Measurements from ENCODE around the gene KRT80.

The KRT80 gene

DNA sequence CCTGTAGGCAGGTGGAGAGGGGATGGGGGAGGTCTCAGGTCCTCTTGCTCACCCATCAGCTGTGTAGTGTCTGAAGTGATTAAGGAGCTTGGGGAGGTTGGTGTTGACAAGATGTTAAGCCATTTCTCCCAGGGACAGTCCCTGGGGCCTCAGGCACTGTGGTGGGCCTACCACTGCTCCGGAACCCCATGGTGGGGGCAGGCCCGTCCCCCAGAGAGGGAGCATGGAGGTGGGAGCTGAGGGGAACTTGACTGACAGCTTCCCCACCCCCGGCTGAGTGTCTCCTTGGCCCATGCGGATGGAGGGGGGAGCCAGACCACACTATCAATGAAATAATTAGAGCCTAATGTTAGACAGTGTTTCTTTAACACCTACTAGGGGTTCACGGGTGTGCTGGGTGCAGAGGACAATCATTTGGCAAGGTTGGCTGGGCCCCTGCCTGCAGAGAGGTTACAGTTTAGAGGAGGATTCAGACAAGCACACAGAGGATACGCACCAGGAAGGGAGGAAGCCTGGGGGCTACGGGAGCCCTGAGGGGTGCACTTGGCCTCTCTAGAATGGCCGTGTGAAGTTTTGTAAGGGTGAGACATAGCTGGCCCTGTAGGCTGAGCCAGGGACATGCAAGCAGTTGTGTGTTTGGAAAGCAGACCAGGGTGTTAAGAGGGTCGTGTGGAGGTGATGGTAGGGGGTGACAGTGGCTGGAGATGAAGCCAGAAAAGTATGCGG is 19.3 kb upstream of the KRT80 start:
- DNase-seq (ENCODE audit: low read depth), result no peak

DNA sequence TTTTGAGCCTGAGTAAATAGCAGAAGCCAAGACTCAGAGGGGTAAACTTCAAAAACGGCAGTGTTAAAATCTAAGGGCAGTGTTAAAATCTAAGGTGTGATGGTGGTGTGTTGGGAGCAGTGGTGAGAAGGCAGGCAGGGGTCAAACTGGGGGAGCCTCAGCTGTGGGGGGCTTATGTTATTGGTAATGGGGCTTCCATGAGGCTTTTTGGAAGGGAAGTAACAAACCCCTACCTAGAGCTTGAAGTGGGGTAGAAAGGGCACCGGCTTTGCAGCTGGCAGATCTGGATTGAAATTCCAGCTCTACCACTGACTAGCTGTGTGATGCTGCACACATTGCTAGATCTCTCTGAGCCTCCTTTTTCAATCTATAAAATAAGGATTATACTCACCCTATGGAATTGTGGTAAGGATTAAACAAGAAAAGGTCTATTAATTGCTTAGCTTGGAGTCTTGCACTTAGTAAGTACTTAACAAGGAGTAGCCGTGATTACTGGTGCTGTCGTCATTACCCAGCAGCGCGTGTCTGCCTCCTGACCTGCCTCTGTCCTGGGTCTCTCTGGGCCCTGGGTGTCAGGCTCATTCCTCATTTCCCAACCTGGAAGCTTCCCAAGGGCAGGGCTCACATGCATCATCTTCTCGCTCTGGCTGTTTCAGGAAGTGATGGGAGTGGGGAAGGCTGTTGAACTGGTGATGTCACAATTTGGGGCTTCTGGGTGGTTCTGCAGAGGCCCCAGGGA is 18.5 kb upstream of the KRT80 start:
- DNase-seq (ENCODE audit: low read depth), result no peak

DNA sequence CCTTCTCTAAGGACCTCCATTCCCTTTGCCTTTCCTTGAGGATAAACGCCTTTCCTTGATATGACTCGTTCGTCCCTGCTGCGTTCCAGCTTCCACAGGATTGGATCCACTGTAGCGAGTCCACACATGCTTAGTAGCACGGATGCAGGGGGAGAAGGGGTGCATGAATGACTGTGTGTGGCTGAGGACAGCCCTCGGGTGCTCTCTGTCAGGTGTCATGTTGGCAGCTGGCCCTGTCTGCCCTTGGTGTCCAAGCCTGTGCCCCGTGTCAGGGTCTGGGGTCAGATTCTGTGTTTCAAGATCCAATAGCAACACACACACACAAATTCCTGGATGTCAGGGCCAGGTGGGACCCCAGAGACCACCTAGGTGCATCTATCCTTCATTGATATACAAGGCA is 17.5 kb upstream of the KRT80 start:
- DNase-seq (ENCODE audit: low read depth), result no peak

DNA sequence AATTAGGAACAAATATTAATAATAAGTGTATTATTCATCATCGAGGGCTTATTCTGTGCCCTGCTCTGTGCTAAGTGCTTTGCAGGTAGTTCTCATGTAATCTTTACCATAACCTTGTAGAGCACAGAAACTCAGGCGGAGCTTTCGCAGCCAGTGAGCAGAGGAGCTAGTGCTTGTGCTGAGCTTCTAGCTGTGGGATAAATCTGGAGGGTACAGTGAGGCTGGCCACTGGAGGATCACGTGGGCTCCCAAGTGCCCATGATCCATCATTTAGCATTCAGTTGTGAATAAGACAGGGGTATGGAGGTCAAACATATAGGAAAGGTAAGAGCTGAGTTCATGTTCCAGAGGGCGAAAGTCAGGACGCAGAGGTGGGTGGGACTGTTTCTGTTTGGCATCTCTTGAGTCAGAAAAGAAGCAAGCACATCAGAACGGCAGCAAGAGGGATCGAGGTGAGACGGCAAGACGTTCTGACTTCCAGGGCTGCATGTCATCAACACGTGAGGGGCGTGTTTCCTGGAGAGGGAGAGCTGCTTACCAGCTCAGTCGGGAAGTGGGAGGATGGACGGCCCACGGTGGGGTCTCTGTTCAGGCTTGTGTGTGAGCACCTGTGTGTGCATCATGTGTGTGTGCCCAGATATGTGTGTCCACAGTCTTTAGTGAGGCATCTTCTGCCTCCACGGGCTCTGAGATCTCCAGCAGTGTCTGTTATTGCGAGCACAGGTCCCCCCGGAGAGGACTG is 16.8 kb upstream of the KRT80 start:
- DNase-seq (ENCODE audit: low read depth), result no peak

DNA sequence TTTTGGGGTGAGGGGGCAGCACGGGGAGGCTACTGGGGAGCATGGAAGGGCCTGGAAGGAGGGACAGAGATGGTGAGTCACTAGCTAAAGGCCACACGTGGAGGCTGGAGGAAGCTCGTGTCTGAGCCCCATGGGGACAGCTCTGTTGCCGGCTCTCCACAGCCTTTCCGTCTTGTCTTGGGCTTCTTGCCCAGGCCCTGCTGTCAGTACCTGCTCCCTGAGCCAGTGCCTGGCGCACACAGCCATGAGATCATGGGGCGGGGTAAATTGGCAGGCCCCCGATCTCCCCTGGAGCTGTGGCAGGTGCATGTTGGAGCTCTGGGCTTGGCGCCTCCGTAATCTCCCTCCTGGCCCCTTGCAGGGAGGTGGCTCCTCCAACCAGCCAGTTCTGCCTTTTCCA is 16.1 kb upstream of the KRT80 start:
- DNase-seq (ENCODE audit: low read depth), result no peak

DNA sequence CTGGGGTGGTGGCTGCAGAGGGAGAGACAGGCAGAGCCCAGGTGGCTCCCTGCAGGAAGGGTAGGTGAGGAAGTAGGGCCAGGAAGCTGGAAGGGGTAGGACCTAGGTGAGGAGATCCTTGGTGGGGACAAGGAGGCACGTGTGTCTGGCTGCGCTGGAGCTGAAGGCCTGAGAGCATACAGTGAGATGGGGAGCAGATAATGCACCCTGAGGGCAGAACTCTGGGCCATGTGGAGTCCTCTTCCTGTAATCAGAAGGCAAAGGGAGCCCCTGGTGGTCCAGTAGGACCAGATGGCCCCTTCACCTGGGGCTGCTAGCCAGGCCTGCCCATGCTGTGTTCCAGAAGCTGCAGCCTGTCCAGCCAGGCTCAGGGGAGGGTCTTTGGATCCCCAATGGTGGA is 15.3 kb upstream of the KRT80 start:
- DNase-seq (ENCODE audit: low read depth), result no peak

DNA sequence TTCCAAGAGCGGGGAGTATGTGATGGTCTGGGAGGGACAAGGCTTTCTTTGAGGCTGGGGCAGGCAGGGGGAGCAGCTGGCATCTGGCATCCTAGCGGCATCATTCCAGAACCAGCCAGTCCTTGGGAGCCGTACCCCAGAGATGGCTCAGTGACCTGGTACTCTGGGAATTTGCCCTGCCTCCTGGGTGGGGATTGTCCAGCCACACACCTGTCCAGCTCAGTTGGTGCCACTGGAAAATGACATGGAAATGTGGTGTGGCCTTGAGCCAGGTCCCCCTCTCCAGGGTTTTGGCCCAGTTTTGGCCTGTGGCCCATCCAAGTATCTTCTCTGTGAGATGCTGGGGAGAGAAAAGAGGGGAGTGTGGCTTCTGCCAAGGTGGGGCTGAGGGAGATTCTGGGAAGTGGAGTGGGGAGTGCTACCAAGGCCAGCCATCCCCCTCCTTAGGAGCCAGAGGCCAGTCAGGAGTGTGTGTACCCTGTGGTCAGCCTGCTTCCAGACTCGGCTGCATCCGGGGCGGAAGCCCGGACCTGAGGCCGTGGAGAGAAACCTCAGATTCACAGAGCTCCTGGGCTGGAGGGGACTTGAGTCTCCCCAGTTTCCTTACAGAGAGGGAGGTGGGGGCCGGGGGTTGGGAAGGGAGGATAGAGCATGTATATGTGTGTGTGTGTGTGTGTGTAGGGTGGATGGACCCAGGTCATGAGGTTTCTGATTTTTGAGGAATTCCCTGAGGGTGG is 14.7 kb upstream of the KRT80 start:
- DNase-seq (ENCODE audit: low read depth), result no peak

DNA sequence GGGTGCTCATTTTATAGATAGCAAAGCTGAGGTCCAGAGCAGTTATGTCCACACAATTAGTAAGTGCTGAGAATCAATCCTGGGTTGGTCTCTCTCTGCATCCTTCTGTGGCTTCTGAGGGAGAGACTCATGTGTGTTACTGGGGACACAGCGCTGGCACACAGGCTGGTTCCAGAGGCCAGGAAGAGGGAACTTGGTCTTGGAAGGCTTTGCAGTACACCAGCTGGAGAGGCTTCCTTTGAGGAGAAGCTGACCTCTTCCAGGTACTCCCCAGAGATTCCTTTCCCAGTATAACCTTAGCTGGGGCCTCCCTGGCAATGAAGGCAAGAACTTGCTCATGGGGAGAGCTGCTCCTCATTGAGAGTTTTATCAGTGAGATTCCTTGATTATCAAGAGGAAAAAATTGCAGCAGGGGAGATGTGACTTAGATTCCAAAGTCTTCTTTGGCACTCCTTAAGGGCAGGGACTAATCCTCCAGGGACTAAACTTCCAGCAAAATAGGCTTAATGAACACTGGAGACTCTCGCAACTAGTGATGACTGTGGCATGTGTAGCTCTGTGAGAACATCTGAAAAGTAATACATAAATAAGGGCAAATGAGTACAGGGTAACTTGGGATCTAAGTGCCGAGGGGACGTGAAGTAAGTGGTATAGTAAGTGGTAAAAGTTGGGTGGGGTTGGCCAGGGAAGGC is 13.9 kb upstream of the KRT80 start:
- DNase-seq (ENCODE audit: low read depth), result no peak

DNA sequence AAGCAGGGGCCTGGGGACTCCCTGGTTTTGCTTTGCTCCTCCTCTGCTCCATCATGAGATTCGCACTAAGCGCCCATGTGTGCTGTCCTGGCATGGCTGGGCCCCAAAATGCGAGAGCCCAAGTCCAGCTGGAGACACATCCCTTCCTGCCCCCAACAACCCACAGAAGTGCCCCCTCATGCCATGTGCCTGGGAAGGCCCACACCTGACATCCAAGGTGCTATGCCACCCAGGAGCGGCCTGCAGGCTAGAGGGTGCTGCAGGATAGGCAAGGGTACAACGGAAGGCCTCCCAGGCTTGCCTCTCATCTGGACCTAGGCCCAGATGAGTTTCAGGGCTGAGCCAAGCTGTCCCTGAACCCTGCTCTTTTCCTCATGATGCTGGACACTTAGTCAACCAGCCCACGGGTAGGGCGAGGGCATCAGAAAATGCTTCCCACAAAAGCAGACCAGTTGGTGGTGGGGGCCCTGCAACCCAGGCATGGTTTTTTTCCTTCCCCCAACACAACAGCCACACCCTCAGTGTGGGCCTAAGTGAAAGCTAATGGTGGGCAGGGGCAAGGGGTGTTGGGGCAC is 13.2 kb upstream of the KRT80 start:
- no peak for DNase-seq (ENCODE audit: low read depth)

DNA sequence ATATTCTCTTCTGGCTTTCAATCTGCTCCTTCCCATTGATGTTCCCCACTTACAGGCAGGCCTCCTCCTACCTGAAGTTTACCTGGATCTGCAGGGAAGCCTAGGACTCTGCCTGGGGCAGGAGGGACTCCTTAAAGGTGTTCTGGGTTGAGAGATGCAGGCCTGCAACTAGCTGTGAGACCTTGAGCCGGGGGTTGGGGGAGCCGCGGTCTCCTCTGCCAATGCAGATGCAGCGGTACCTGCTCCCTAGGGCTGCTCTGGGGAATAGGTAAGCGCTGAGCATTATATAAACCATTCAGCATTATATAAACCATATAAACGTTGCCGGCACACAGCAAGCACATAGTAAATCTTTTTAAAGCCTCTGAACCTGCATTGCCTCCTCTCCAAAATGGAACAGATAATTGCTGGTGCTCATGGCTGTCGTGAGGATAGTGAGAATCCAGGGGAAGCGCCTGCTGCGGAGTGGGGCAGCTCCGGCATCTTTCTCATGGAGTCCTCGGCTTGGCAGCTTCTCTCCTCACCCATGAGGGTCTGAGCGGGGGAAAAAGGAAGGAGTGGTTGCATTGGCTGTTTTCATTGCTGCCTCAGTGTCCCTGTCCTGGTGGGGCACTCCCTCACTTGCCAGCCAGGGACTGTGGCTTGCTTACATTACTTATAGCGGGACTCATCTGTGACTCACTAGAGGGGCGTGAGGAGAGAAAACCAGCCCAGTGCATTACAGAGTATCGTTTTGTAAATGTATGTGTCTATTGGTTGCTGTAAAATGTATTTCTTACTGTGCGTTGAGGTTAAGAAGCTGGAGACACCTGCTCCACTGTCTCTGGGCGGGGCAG is 12.5 kb upstream of the KRT80 start:
- no peak for DNase-seq (ENCODE audit: low read depth)

DNA sequence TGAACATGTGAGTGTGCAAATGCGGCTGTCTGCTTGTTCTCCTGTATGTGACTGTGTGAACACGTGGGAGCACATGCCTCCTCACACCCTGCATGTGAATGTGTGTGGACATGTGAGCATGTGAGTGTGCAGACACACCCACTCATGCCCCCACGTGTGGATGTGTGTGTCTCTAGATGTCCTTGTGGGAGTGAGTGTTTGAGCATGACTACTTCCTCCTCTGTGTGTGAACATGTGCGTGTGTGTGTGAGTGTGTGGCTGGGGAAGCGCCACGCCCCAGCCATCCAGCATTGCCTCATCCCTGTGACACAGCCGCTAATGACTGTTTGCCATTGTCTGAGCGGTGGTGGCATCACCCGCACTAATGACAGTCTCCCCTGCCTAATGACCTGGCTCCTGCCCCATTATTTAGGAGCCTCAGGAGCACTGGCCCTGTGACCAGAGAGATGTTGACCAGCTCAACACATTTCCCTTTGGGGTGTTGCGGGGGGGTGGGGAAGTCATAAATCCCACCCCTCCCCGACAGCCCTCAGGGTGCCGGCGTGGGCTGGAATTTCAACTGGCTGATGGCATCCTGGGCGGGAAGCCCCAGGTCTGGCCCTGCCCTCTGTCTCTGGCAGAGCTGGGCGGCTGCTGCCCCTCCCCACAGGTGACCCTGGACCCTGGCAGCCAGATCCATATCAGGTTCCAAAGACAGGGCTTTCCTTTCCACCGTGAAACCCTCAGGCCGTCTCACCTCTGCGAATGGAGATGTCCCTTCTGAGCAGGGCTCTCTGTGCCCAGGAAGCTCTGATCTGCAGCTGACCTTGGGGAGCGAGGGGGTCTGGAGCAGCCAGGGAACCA is 11.5 kb upstream of the KRT80 start:
- no peak for DNase-seq (ENCODE audit: low read depth)

DNA sequence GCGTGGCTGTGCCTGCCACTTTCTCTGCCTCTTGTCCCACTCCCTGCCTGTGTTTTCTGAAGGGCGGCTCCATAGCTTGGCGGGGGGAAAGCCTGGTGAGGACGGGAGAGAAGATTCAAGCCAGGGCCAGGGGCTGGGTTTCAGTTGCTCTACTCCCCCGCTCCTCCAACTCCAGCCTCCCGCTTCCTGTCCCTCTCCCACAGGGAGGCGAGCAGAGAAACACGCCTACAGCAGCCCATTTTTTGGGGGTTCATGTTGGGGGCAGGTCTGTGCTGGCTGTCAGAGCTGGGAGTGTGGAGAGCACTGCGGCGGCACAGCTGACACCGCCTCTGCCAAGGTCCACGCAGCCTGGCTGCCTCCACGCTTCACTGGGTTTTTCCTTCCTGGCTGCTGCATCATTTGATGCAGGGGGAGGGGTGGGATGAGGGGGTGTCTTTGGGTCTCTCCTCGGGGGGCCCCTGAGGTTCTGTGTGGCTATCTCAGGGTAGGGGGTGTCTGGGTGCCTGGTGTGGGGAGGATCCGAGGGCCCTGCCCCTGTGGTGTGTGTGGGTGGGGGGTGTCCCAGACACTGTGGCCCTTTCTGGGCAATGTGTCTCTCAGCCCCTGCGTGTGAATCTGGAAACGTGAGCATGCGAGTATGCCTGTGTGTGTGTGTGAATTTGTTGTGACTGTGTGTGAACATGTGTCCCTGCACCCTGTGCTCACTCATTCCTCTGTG is 10.7 kb upstream of the KRT80 start:
- DNase-seq (ENCODE audit: low read depth), result no peak

DNA sequence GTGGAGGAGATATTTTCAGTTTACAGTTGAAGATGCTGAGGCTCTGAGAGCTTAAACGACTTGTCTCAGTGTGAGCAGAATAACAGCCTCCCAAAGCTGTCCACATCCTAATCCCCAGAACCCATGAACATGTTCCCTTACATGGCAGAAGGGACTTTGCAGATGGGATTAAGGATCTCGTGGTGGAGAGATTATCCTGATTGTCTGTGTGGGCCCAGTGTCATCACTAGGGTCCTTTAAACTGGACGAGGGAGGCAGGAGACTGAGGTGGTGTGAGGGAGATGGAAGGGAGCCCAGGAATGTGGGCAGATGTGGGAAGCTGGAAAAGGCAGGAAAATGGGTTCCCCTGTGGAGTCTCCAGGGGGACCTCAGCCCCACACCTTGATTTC is 9.6 kb upstream of the KRT80 start:
- DNase-seq (ENCODE audit: low read depth), result no peak

DNA sequence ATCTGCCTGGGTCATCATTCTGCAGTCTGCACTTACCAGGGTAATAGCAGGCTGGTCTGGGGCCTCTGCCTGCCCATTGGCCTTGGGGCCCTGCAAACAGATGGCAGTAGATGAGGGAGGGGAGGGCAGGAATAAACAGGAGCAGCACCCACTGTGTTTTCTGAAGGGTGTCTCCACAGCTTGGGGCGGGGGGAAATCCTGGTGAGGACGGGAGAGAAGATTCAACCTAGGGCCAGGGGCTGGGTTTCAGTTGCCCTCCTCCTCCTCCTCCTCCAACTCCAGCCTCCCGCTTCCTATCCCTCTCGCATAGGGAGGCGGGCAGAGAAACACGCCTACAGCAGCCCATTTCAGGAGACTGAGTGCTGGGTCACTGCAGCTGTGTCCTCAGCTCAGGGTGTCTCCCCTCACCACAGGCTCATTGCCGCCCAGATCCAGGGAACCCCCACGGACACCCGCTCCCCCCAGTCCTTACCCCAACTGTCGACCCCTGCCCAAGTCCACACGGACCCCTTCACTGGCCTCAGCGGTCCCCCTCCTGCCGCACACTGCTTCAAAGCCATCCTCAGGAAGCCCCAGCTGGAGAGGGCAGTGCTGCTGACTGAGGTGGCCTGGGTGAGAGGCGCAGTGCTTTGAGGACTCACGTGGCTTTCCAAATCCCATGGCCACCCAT is 9.1 kb upstream of the KRT80 start:
- DNase-seq (ENCODE audit: low read depth), result no peak

DNA sequence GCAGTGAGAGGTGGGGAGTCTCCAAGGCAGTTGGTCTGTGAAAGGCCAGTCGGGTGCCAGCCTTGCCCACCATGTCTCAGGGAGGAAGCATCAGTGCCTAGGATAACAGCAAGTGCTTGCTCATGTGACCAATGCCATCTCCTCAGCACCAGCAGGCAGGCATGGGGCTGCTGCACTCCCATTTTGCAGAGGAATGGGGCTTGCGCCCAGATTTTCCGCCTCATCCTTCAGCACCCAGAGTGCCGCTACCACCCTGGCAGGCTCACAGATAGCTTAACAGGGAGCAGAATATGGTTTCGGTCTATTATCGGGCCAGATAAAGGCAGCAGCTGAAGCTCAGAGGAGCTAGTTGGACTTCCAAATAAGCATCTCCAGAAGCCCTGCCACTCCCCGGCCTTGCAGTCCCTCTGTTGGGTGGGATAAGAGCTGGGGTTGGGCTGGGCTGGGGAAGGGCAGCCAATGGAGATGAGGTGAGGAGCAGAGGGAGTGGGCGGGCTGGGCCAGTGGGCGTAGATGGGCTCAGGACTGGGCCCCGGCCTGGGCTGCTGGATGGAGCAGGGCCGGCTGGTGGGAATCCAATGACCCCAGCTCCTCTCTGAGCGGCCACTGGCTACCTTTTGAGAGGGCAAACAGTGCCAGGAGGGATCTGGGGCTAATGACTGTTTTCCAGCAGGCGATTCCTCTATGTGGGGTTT is 8.4 kb upstream of the KRT80 start:
- DNase-seq (ENCODE audit: low read depth), result no peak

DNA sequence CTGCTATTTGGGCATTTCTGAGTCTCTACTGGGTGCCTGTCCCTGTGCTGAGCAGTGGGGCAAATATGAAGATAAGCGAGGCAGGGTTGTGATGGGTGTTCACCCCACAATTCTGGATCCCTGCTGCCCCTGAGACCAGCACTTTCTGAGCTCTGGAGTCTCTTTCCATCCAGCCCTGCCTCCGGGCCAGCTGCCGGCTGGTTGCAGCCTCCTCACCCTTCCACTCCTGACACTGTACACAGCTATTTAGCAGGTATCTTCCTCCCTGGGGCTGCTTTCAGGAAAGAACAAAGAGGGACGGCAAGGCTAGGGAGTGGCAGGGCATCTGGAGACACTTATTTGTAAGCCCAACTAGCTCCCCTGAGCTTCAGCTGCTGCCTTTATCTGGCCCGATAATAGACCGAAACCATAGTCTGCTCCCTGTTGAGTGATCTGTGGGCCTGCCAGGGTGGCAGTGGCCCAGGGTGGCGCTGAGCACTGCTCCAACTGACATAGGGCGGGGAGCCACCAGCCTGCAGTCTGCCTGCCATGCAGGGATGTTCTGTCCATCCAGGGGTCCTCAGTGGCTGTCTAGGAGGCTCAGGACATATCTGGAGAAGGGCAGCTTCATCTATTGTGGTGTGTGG is 7.6 kb upstream of the KRT80 start:
- DNase-seq (ENCODE audit: low read depth), result no peak

DNA sequence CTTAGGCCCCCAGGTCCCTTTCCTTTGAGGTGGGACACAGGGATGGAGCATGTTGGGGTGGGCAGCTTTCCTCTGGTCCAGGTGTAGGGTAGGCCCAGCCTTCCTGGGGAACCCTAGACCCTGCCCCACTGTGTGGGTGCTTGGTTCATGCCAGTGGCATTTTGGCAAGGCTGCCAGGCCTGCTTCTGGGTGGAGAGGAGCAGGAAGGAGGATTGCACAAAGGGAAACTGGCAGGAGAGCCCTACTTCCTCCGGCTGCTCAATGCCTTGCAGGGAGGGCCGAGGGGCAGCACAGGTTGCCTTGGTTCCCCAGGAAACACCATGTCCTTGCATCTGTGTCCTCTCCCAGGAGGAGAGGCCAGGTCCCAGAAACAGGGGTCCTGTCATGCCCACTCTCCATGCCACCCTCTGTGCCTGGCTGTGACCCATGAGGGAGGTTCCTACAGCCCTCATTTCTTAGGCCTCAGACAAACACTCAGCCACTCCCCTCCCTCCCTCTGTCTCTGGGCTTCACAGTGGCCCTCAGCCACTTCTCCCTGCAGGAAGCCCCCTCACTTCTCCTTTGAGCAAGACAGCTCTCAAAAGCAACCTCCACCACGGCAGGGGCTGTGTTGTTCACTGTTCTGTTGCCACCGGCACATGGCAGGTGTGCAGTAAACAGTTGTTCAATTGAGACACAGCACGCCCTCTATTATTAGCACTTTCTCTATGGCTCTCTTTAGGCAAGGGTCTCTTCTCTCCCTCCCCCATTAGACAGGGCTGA is 6.8 kb upstream of the KRT80 start:
- DNase-seq (ENCODE audit: low read depth), result no peak
